Urothelium cell line (cell line): Measurements from ENCODE around the gene CDC40.
A peak's percentile ranks its signal among the peaks of the same experiment; 100 is the strongest.
"Not testable (repeated sequence)": the region's sequence is repeated elsewhere in the genome, so short reads cannot be mapped to it uniquely, and the experiment has no call there.

Experiments used
- DNase-seq: peaks from one replicate; pipeline ENCODE4 v3.0.0; 2011; ENCODE audit warnings: low spot score, mixed read lengths
- FAIRE-seq: peaks from 2 replicates; lab custom pipeline; 2011; peaks lifted over from hg19 to GRCh38; lab: Jason Lieb, UNC

The CDC40 gene

GRCh38 chr6:110198561-110198960, 18.3 kb downstream of the CDC40 start:
- FAIRE-seq (no peak), DNase-seq (no peak)

- DNase-seq (no peak), FAIRE-seq (no peak)
Measured at GRCh38 chr6:110201151-110201884, 21.1 kb downstream of the CDC40 start.

GRCh38 chr6:110207652-110208051, 27.4 kb downstream of the CDC40 start:
- DNase-seq, result no peak
- FAIRE-seq, result no peak

GRCh38 chr6:110211753-110212152, 31.5 kb downstream of the CDC40 start:
- DNase-seq (no peak), FAIRE-seq (no peak)

- FAIRE-seq, result no peak
- DNase-seq, result no peak
Measured at GRCh38 chr6:110214338-110214737, 34.1 kb downstream of the CDC40 start.

- no peak for FAIRE-seq
- DNase-seq, result no peak
Measured at GRCh38 chr6:110216140-110216539, 35.9 kb downstream of the CDC40 start.

GRCh38 chr6:110217266-110217665, 37.0 kb downstream of the CDC40 start:
- FAIRE-seq (no peak), DNase-seq (no peak)

- DNase-seq (no peak), FAIRE-seq (no peak)
Measured at GRCh38 chr6:110221738-110222137, 41.5 kb downstream of the CDC40 start.

- FAIRE-seq (no peak), DNase-seq (no peak)
Measured at GRCh38 chr6:110226261-110226660, 46.0 kb downstream of the CDC40 start.

- FAIRE-seq, result no peak
- no peak for DNase-seq
Measured at GRCh38 chr6:110232450-110232849, 52.2 kb downstream of the CDC40 start.

GRCh38 chr6:110233770-110234374, 53.6 kb downstream of the CDC40 start:
- DNase-seq (no peak), FAIRE-seq (no peak)

GRCh38 chr6:110236007-110236406, 55.8 kb downstream of the CDC40 start:
- not testable (repeated sequence) for FAIRE-seq, DNase-seq

GRCh38 chr6:110239526-110240274, 59.5 kb downstream of the CDC40 start:
- FAIRE-seq (no peak), DNase-seq (no peak)

- FAIRE-seq, DNase-seq: not testable (repeated sequence)
Measured at GRCh38 chr6:110244621-110245020, 64.4 kb downstream of the CDC40 start.

GRCh38 chr6:110246378-110246777, 66.2 kb downstream of the CDC40 start:
- FAIRE-seq, result no peak
- DNase-seq, result no peak

GRCh38 chr6:110246900-110247546, 66.8 kb downstream of the CDC40 start:
- FAIRE-seq (no peak), DNase-seq (no peak)

- DNase-seq (no peak), FAIRE-seq (no peak)
Measured at GRCh38 chr6:110250058-110250457, 69.8 kb downstream of the CDC40 start.

- no peak for FAIRE-seq
- DNase-seq, result no peak
Measured at GRCh38 chr6:110250838-110251237, 70.6 kb downstream of the CDC40 start.

- DNase-seq, result peak; percentile 38
Measured at GRCh38 chr6:110255211-110255750, 75.1 kb downstream of the CDC40 start.

GRCh38 chr6:110256366-110256765, 76.1 kb downstream of the CDC40 start:
- no peak for FAIRE-seq
- no peak for DNase-seq

More at GRCh38 chr6:110255211-110255750, 75.1 kb downstream of the CDC40 start:
- no peak for FAIRE-seq

- FAIRE-seq (no peak), DNase-seq (no peak)
Measured at GRCh38 chr6:110265273-110265672, 85.0 kb downstream of the CDC40 start.
